Activated CD4-positive, CD25-positive, alpha-beta regulatory T cell treated with anti-CD3 and anti-CD28 coated beads, Interleukin-2, amount 50 U/mL, for 24 hours (primary cell): ENCODE measurements around the gene GNAZ.
"Not testable (repeated sequence)": the region's sequence is repeated elsewhere in the genome, so short reads cannot be mapped to it uniquely, and the experiment has no call there.

ENCODE experiments used
- ATAC-seq, 2 donors: fragments of 150-1000 bp; cut with Tn5 transposase; one replicate each; pipeline ENCODE4 v1.10.0; 2021; ENCODE audit warnings: mild to moderate bottlenecking in 1 of 2, moderate library complexity in 1 of 2

Gene GNAZ

GRCh38 chr22:23070418-23071229 lies at the start of gene GNAZ:
GNAZ (plus strand) TSS chr22:23070519; CDS start chr22:23095696, 25,177 bp downstream.
- ATAC-seq: peak; percentile 50 to 60

DNA sequence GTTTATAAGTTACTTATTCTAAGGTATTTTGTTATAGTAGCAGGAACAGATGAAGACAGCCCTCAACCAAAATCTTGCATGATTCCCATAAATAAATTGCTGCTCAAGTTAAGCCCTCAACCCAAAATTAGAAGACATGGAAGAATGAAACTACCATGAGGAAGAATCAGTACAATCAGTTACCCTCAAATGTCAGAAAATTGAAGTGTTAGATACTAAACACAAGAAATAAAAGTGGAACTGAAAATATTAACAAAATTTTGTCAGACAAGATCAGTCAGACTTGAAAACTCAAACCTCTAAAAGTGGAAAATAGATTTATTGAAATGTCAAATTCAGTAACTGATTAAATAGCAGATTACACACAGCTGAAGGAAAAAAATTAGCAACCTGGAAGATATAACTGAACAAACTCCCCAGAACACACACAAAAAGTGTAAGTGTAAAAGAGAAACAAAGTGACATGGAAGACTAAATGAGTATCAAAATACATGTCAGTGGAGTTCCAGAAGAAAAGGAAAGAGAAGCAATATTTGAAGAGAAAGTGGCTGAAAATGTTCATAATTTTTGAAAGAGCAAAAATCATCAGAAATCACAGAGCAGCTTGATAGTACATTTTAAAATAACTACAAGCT lies 49.5 kb upstream of the GNAZ start:
- no peak for ATAC-seq

DNA sequence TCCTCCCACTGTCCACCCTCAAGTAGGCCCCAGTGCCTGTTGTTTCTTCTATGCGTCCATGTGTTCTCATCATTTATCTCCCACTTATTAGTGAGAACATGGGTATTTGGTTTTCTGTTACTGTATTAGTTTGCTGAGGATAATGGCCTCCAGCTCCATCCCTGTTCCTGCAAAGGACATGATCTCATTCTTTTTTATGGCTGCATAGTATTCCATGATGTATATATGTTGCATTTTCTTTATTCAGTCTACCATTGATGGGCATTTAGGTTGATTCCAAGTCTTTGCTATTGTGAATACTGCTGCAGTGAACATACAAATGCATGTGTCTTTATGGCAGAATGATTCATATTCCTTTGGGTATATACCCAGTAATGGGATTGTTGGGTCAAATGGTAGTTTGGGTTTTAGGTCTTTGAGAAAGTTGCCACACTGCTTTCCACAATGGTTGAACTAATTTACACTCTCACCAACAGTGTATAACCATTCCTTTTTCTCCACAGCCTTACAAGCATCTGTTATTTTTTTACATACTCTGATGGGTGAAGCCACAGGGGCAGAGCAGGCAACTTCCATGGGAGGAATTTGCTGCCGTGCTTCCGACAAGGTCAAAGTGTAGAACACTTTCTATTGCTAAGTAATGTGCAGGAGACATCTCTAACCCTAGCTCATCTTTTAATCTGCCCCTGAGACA lies 48.5 kb upstream of the GNAZ start:
- not testable (repeated sequence) for ATAC-seq

DNA sequence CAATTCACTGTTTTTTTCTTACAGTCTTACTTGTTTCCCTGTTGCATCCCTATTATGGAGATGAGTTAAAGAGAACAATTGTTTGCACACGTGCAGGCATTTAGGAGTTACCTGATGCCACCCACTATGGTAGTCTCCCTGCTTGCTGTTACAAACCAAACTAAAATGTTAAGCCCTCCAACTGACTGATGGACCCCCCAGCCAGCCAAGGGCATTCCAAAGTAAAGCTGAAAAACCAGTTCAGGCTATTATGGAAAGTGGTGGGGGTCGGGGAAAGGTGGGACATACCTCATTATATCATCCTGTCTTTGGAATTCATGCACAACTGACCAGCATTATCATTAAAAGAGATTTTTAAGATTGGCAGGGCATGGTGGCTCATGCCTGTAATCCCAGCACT lies 47.0 kb upstream of the GNAZ start:
- no peak for ATAC-seq

GRCh38 chr22:23026777-23027176 lies 43.5 kb upstream of the GNAZ start:
- ATAC-seq: no peak

DNA sequence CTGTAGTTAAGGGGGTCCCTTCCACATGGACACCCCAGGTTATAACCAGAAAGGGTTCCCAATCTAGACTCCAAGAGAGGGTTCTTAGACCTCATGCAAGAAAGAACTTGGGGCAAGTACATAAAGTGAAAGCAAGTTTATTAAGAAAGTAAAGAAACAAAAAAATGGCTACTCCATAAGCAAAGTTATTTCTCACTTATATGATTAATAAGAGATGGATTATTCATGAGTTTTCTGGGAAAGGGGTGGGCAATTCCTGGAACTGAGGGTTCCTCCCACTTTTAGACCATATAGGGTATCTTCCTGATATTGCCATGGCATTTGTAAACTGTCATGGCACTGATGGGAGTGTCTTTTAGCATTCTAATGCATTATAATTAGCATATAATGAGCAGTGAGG lies 42.5 kb upstream of the GNAZ start:
- not testable (repeated sequence) for ATAC-seq

DNA sequence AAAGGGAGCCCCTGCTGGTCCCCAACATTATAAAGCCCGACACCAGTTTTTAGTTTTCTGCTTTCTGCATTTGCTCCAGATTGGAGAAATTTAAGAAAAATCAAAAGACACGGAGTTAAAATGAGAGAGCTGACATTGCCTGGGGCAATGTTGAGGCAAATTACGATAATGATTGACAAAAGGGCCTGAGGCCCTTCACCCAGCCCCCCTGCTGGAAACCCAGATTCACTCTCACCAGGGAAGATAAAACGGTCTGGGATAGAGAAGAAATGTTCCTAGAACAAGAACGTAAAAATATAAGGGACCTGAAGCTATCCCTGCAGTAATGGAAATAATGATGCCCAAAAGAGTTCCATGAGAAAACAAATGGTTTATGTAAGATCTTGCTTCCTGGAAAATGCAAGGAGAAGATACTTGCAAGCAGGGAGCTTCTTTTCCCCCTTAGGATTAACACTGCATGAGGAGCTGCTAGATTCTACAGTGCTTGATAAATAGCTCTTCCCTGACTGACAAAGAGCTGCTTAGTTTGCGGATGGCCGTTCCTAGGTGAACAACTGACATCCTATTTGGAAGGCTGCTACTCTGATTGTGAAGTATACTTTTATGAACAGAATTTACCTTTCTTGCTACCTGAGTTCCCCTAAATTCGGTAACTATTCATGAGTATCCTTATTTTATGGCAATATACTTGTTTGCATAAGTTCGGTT lies 40.6 kb upstream of the GNAZ start:
- ATAC-seq: no peak

- ATAC-seq: no peak
Measured at GRCh38 chr22:23031381-23031780, 38.9 kb upstream of the GNAZ start.

GRCh38 chr22:23031786-23032185 lies 38.5 kb upstream of the GNAZ start:
- ATAC-seq: no peak

- ATAC-seq: no peak
Measured at GRCh38 chr22:23032658-23033057, 37.7 kb upstream of the GNAZ start.

- ATAC-seq: no peak
Measured at GRCh38 chr22:23033116-23033905, 37.0 kb upstream of the GNAZ start.

- no peak for ATAC-seq
Measured at GRCh38 chr22:23034621-23035556, 35.4 kb upstream of the GNAZ start.

DNA sequence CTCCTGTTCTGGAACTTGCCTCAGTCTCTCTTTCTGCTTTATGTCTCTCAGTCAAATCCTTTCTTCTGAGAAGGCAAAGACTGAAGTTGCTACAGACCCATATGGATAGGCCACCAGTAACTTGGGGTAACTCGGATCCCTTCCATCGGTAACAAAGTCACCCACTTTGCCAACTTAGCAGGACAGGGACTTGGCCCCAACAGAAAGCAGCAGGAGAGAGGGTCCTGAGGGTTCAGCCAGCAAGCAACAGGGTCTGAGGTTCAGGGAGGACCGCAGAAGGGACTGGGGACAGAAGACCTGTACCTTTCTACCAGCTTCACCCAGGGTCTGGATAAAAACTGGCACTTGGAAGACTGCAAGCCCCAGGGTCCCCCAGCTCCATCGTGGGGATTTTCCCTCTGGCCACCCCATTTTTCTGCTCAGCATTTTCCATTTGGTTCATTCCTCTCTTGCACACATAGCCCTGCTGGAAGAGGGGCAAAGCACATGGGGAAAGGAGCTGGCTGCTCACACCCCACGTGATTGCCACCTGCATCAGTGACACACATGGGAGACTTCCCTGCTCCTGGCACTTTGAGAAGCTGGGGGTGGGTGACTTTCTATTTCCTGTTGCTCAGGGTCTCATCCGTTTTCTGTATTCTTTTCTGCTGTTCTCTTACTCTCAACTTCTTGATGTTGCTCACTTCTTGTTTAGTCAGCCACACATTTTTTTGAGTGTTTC lies 34.6 kb upstream of the GNAZ start:
- ATAC-seq: no peak

DNA sequence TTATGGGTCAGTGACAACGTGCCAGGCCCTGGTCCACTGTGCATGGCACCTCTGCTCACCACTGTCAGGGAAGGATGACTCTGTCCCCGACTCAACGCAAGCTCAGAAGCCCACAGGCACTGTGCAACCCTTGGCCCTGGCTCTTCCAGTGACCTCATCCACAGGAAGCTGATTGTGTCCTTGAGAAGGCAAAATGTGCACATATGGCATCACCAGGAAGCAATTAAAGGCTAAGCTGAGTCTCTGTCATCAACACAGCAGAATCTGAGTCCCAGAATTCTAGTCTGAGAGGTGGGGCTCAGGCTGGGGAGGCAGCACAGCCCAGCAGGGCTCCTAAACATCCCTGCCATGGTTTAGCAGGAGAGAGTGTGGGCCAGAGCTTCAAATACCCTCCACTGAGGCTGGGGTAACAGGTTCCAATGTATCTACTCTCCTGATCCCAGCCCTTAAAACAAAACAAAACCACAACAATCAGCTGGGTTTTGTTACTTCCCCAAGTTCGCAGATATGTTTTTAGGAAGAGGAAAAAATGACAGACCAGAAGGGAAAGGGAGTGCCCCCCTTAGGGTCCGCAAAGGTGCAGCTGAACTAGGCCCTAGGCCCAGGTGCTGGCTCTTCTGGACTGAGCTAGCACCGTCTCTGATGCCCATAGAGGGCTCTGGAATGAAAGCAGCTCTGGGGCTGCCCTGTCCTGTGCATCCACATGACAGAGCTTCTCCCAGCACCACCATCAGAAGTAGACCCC lies 33.5 kb upstream of the GNAZ start:
- no peak for ATAC-seq

- no peak for ATAC-seq
Measured at GRCh38 chr22:23037429-23038333, 32.6 kb upstream of the GNAZ start.

DNA sequence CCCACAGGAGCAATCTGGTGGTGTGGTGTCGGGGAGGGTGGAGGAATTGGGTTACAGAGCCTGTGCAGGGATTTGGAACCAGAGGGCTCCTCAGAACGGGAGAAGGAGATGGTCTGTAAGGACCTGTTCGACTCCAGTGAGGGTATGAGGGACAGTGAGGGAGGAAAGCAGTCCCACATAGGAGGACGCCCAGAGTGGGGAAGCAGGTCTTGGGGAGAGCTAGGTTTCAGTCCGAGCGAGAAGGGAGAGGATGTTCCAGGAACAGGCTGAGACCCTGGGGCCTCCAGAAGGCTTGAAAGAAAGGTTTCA lies 32.0 kb upstream of the GNAZ start:
- no peak for ATAC-seq

GRCh38 chr22:23038902-23039301 lies 31.4 kb upstream of the GNAZ start:
- ATAC-seq: no peak

DNA sequence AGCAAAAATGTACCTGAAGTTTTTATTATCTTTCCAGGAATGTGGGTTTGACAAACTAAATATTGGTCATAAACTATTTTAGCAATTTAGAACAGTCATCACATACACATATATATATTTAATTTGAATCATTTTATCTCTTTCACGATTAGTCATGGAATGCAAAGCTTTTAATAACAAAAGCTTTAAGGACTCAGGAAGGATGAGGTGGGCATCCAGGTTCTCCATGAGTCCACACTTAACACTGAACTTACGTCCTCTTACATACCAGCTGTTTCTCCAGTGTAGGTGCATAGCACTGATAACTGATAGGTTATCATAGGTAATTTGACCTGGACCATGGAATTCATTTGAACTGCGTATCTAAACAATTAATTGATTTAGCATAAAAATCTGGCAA lies 28.1 kb upstream of the GNAZ start:
- ATAC-seq: no peak

DNA sequence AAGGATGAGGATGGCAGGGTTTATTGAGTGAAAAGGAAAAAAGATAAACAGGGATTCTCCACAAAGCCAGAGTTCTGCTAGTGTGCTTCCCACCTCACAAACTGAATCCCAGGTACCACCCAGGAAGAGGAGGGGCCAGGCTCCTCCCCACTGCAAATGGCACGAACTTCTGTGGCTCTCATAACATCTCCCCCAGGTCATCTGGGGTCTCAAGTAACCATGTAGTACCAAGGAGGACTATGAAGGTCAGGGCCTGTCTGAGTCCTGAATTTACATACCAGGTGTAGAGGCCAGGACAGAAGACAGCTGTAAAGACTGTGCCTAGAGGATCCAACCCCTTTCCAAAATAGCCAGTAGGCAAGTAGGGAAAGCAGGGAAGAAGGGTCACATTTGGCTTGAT lies 25.7 kb upstream of the GNAZ start:
- no peak for ATAC-seq
